HFF-Myc (cell line): ENCODE measurements around the gene NKD1.

Source experiments
- DNase-seq: peaks from one replicate; pipeline ENCODE4 v3.0.0-alpha.2; 2011; ENCODE audit warnings: low read depth; ENCODE audit errors: extremely low read depth
- H3K4me3 ChIP-seq: replicated peaks from 2 replicates; pipeline ENCODE4 v1.5.1; 2011; ENCODE audit warnings: low read depth, mild to moderate bottlenecking, control low read depth, low read length
- CTCF ChIP-seq: IDR thresholded peaks from 2 replicates; pipeline ENCODE4 v1.5.1; 2012; ENCODE audit warnings: mild to moderate bottlenecking, low read depth, low read length, control low read depth; ENCODE audit errors: missing control alignments

NKD1 gene

DNA sequence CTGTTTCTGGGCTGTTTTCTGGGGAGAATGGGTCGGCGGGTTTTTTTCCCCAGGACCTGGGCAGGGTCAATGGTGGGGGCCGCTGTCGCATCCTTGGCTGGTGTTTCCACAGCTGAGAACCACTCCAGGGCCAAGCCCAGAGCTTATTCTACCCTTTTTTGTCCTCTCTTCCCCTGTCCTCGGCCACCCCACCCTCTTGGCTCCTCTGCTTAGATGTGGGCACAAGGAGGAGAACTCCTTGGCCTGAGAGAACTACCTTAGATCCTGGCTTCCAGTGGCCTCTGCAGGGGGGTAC, 149.2 kb downstream of the NKD1 start:
- DNase-seq: no peak
- H3K4me3 ChIP-seq: no peak overlapping the region
- TF ChIP-seq CTCF: no peak

DNA sequence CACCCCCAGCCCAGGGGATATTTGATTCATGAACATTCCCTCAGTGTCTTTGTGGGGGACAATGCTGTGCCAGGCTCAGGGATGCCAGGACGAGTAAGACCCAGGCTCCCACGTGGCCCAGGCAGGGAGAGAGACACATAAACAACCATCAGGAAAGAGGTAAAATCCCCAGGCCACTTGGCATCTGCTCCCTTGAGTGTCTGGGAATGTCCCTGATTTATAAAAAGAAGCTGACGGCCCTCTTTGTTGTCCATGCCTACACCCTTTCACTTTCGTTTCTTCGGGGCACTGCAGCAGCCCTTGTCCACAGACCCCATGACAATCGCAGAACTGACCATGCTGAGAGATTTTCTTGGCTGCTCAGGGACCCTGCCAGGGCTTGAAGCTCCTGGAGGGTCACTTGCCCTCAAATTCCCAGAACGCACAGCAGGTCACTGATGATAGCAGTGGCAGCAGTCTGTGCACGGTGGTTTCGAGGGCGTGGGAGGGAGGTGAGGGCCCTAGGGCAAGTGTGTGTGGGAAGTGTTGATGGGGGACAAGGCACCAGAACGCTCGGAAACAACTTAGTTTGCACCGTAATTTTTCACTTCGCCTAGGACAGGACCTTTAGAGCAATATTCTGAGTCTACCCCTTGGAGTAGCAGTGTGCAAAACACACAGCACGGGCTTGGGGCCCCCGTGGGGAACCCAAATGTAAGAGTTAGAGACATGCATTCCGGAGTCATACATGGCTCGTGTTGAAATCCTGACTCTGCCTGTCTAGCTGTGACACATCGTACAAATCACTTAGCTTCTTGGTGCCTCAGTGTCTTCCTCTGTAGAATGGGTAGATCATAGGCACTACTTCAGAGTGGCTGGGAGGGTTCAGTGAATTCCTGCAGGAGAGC, 149.9 kb downstream of the NKD1 start:
- DNase-seq: no peak

More for the DNA sequence above, 149.9 kb downstream of the NKD1 start:
- no peak for TF ChIP-seq CTCF
- peak overlapping the region; percentile 30 for H3K4me3 ChIP-seq
